Transverse colon (tissue), 4 donors: Measurements from ENCODE around the gene TMEM254. TPM values are rescaled to one million over a fixed set of nuclear protein-coding genes. Genes with fewer than 3 reads are reported as not detected.
"Not testable (repeated sequence)": the region's sequence is repeated elsewhere in the genome, so short reads cannot be mapped to it uniquely, and the experiment has no call there.

ENCODE experiments used
- DNase-seq: peaks from one replicate; pipeline ENCODE4 v3.0.0-alpha.2; 2019
- H3K27ac ChIP-seq, 4 donors: fragments of 200-600 bp; sonication (generic); 2 replicates each; pipeline ENCODE4 v1.5.1; 2016 to 2018; ENCODE audit warnings: inconsistent platforms in 4 of 4
- H3K27me3 ChIP-seq: fragments of 200-600 bp; sonication (generic); 2 replicates; pipeline ENCODE4 v1.5.1; 2017; ENCODE audit warnings: inconsistent platforms
- H3K36me3 ChIP-seq, 4 donors: fragments of 200-600 bp; sonication (generic); 2 replicates each; pipeline ENCODE4 v1.5.1; 2017 to 2019; ENCODE audit warnings: inconsistent platforms in 4 of 4
- H3K4me1 ChIP-seq, 4 donors: fragments of 200-600 bp; sonication (generic); 2 replicates each; pipeline ENCODE4 v1.5.1; 2017 to 2020; ENCODE audit warnings: inconsistent platforms in 4 of 4
- H3K4me3 ChIP-seq, 4 donors: fragments of 200-600 bp; sonication (generic); 1 replicate in 1 of 4; 2 replicates in 3 of 4; pipeline versions ENCODE4 v1.5.1 to v1.6.1; 2017 to 2019; ENCODE audit warnings: inconsistent platforms in 4 of 4
- H3K9me3 ChIP-seq, 2 donors: fragments of 200-600 bp; sonication (generic); 2 replicates each; pipeline ENCODE4 v1.5.1; 2017 to 2019; ENCODE audit warnings: inconsistent platforms in 2 of 2
- EP300 ChIP-seq: sonication (generic); formaldehyde crosslinking; IDR thresholded peaks from one replicate; pipeline ENCODE4 v1.6.1; 2017; ENCODE audit warnings: antibody characterized with exemption, low read depth
- POLR2A ChIP-seq: fragments of 450-650 bp; IDR thresholded peaks from one replicate; pipeline ENCODE4 v1.6.1; 2016; ENCODE audit warnings: antibody characterized with exemption, mild to moderate bottlenecking, moderate library complexity
- POLR2AphosphoS5 ChIP-seq, 3 donors: sonication (generic); formaldehyde crosslinking; IDR thresholded peaks; one replicate each; pipeline ENCODE4 v1.6.1; 2016; ENCODE audit warnings: antibody characterized with exemption in 3 of 3
- WGBS, 2 donors: methylation state at CpG; one replicate each; pipeline ENCODE4 v1.1.5; 2018; ENCODE audit warnings: low coverage in 1 of 2; 5-methylcytosine and 5-hydroxymethylcytosine counted together
- in situ Hi-C, 4 donors: fragments of 200-750 bp; cut with MboI; loops; one replicate each; pipeline versions ENCODE4 v1.15.0 to v1.15.1; 2017; ENCODE audit warnings: low sequenced_read_pairs in 3 of 4, low pct_ligation_motif_present in 1 of 4, low pct_unique_long_range_greater_than_20kb in 1 of 4
- intact Hi-C: fragments of 100-400 bp; cut with DNase I; formaldehyde crosslinking; loops from one replicate; pipeline ENCODE4 v1.15.1; 2023; ENCODE audit warnings: low total_unique reads
- total RNA-seq, 4 donors: library from RNA; depleted of rRNA; stranded (reverse); fragments of >200 nt; gene quantifications; one replicate each; pipeline ENCODE4 v1.1.0, GENCODE V29; 2016
- TF ChIP-seq, protein P1 (sequence below), 5 experiments: fragments of 200-600 bp in 3 of 5; fragments of 450-650 bp in 2 of 5; sonication (generic) in 3 of 5; IDR thresholded peaks; 1 replicate in 2 of 5; 2 replicates in 3 of 5; pipeline ENCODE4 v1.5.1; 2016 to 2017; ENCODE audit warnings: antibody characterized with exemption in 5 of 5, inconsistent platforms in 3 of 5, mild to moderate bottlenecking in 2 of 5, moderate library complexity in 1 of 5

The TMEM254 gene
- total RNA-seq, 4 donors from 2014 or later = 3.0 to 33.7 (median 10.4) TPM

DNA sequence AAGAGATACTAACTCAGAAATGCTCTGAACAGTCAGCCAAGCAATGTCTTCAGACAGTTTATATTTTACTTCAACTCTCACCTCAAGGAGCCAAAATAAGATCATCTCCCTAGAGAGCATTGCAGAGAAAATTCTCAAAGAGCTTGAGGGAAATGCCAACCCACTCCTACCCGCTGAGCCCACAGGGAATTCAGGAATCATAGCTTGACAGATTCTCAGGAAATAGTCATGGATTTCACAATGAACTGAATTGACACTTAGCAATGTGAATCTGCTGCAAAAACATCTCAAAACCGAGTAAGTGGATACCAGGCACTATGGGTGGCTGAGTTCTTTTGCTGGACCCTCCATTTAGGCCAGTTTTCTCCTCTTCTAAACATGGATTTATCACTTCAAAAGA is 44.3 kb downstream of the TMEM254 start:
- Histone ChIP-seq H3K4me1 (no peaks in the 10 kb centered on the region), H3K36me3 (no peaks in the 10 kb centered on the region), H3K27me3 (no peaks in the 10 kb centered on the region), H3K27ac (no peak overlapping the region), H3K4me3 (no peak overlapping the region), H3K9me3 (no peaks in the 10 kb centered on the region)
- intact Hi-C loops = no loop called here
- WGBS, 2 donors = 67 to 69% methylated on average over 1 to 2 of the region's 2 CpGs
- no peak for DNase-seq
- in situ Hi-C loops = loop anchor here in 1 of 4 donors (25.0 kb wide), 1 partner anchor 110 kb away; no protein-coding TSS in a partner anchor
- no peak for TF ChIP-seq POLR2A
- TF ChIP-seq, protein P1, sequence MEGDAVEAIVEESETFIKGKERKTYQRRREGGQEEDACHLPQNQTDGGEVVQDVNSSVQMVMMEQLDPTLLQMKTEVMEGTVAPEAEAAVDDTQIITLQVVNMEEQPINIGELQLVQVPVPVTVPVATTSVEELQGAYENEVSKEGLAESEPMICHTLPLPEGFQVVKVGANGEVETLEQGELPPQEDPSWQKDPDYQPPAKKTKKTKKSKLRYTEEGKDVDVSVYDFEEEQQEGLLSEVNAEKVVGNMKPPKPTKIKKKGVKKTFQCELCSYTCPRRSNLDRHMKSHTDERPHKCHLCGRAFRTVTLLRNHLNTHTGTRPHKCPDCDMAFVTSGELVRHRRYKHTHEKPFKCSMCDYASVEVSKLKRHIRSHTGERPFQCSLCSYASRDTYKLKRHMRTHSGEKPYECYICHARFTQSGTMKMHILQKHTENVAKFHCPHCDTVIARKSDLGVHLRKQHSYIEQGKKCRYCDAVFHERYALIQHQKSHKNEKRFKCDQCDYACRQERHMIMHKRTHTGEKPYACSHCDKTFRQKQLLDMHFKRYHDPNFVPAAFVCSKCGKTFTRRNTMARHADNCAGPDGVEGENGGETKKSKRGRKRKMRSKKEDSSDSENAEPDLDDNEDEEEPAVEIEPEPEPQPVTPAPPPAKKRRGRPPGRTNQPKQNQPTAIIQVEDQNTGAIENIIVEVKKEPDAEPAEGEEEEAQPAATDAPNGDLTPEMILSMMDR (IDR thresholded peaks at IDR 0.05) = no peak

DNA sequence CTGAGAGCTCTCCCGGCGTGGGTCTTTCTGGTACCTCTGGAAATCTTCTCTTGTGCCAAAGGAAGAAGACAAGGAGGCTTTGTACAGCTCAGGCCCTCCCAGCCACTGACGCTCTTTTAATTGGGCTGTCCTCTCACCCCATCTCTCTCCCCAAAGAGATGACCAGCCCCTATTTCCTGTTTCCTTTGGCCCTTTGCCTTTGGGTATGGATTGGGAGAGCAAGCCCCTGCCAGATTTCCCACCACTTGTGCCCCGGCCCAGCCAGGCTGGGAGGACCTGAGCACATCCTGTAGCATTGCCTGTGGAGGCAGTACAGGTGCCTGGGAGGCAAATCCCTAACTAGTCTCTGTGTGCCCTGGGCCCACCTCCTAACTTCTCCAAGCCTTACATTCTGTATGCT is 48.4 kb downstream of the TMEM254 start:
- 44 to 50% methylated on average over 1 to 4 of the region's 4 CpGs for WGBS, 2 donors
- H3K4me1 ChIP-seq = no peaks in the 10 kb centered on the region
- no peak for TF ChIP-seq EP300
- no peak for TF ChIP-seq POLR2AphosphoS5 (IDR thresholded peaks at IDR 0.05)
- H3K27ac ChIP-seq = no peak overlapping the region
- intact Hi-C loops (no loop called here), in situ Hi-C loops (no loop called here)
- peaks cover 12% of the 10 kb centered on the region for H3K27me3 ChIP-seq
- no peak overlapping the region for H3K4me3 ChIP-seq
- no peak for DNase-seq
- H3K36me3 ChIP-seq = no peaks in the 10 kb centered on the region
- H3K9me3 ChIP-seq = no peaks in the 10 kb centered on the region

DNA sequence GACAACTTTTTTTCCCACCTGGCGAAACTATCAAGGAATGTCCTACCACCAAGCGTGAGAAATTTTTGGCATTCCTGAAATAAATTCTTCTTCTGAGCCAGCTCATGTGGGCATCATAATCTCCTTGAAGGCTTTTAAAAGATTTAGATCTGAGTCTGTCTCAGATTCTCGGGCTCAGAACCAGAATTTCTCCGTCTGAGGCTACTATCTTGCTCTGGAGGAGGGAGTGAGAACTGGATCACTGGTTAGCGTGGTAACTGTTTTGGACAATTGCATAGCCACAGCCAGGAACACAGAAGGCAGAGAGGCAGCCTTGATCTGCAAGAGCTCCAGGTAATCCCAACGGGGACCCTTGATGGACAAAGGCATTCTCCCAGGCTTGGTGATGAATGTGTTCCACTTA is 53.0 kb downstream of the TMEM254 start:
- no peak overlapping the region for H3K27ac ChIP-seq
- peaks cover 47% of the 10 kb centered on the region for H3K27me3 ChIP-seq
- intact Hi-C loops (no loop called here), in situ Hi-C loops (no loop called here)
- no peaks in the 10 kb centered on the region for H3K36me3 ChIP-seq
- H3K9me3 ChIP-seq = no peaks in the 10 kb centered on the region
- no peak overlapping the region for H3K4me3 ChIP-seq
- no peak for DNase-seq
- 68 to 84% methylated on average over 4 to 6 of the region's 6 CpGs for WGBS, 2 donors
- TF ChIP-seq, protein P1 (IDR thresholded peaks at IDR 0.05) = no peak
- no peak for TF ChIP-seq POLR2A
- TF ChIP-seq EP300 = no peak
- no peak for TF ChIP-seq POLR2AphosphoS5 (IDR thresholded peaks at IDR 0.05)
- peaks cover 0 to 9% (median 3%) of the 10 kb centered on the region in 4 donors for H3K4me1 ChIP-seq

DNA sequence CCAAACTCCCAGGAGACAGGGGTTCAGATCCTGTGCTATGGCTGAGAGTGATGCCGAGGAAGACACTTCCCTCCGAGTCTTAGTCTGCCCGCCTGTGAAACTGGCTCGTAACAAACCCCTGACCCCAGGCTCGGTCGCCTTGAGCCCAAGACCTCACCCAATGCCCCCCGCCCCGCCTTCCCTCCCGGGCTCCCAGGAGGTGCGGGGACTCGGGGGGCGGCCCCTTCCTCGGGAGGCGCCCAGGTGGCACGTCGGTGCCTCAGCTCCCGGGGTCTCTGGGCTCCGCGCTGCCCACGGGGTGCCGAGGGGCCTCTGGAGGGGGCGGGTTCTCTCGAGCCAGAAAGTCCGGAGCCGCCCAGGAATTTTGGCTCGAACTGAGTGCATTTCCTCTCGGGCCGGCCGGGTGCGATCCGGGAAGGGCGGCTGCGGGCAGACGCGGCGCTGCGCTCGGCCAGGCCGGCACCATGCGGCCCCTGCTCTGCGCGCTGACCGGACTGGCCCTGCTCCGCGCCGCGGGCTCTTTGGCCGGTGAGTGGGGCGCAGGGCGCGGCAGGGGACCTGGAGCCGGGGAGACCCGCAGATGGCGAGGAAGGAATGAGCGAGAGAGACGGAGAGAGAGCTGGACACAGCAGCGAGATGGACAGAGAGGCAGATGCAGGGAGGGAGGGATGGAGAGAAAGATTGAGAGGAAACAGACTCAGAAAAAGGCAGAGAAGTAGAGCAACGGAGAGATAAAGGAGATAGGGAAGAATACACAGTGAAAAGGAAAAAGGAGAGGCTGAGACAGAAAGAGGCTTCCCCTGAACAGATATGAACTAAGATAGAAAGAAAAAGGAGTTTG is 54.1 kb downstream of the TMEM254 start, which contains the start of gene PLAC9:
Gene PLAC9 (plus strand): TSS at position 432 of the 841 bp plus-strand sequence. CDS start 33 bp downstream, at position 465.
- Histone ChIP-seq H3K9me3 (no peaks in the 10 kb centered on the region), H3K36me3 (no peaks in the 10 kb centered on the region), H3K27me3 (peaks cover 56% of the 10 kb centered on the region), H3K4me1 (peaks cover 0 to 9% (median 3%) of the 10 kb centered on the region in 4 donors), H3K27ac (peak within 1 kb of the TSS; percentile 56 to 75 (median 62)), H3K4me3 (peak within 1 kb of the TSS in 3 of 4 donors; percentile 22 to 41 (median 23))
- intact Hi-C loops = no loop called here
- peak in 1 of 3 donors; percentile 7 for TF ChIP-seq POLR2AphosphoS5 (IDR thresholded peaks at IDR 0.05)
- no peak for TF ChIP-seq POLR2A
- DNase-seq = no peak
- 4 to 16% methylated on average over 7 to 54 of the region's 58 CpGs for WGBS, 2 donors
- in situ Hi-C loops = no loop called here

DNA sequence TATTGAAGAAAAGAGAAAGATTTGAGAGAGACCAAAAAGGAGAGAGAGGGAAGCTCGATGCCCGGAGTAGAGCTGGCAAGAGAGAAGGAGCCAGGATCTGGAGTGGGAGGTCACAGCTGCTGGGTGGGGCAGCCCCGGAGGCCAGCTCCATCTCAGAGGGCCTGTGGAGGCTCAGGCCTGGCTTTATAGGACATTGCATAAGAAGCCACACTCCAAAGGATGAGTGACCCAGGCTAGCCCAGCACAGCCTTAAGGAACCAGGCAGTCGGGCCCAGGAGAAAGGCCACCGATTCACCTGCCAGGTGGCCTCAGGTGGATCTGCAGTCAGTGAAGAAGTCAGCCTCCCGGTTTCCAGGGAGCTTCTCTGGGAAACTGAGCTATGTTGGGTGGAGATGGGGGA is 54.7 kb downstream of the TMEM254 start:
- TF ChIP-seq POLR2AphosphoS5 (IDR thresholded peaks at IDR 0.05) (peak in 1 of 3 donors; percentile 22), POLR2A (no peak)
- H3K9me3 ChIP-seq = no peaks in the 10 kb centered on the region
- H3K36me3 ChIP-seq = no peaks in the 10 kb centered on the region
- peak overlapping the region; percentile 56 to 75 (median 62) for H3K27ac ChIP-seq
- H3K4me1 ChIP-seq = peaks cover 0 to 9% (median 3%) of the 10 kb centered on the region in 4 donors
- H3K27me3 ChIP-seq = peaks cover 56% of the 10 kb centered on the region
- WGBS, 2 donors = 34 to 54% methylated on average over 3 to 6 of the region's 6 CpGs
- intact Hi-C loops = no loop called here
- in situ Hi-C loops = no loop called here
- H3K4me3 ChIP-seq = peak overlapping the region in 2 of 4 donors; percentile 23 to 41
- DNase-seq = no peak

DNA sequence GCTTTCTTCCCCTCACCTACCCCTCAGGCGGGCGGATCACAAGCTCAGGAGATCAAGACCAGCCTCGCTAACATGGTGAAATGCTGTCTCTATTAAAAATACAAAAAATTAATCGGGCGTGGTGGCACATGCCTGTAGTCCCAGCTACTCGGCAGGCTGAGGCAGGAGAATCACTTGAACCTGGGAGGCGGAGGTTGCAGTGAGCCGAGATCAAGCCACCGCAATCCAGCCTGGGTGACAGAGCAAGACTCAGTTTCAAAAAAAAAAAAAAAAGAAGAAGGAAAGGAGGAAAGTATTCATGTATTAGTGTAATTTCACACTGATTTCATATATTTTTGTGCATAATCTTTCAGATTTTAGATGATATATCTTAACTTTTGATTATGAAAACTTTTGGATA is 55.2 kb downstream of the TMEM254 start:
- Histone ChIP-seq H3K4me3 (peak overlapping the region in 2 of 4 donors; percentile 23 to 41), H3K27ac (peak overlapping the region; percentile 56 to 75 (median 62)), H3K27me3 (peaks cover 56% of the 10 kb centered on the region)
- DNase-seq, H3K9me3 ChIP-seq, in situ Hi-C loops, H3K4me1 ChIP-seq, intact Hi-C loops, H3K36me3 ChIP-seq: not testable (repeated sequence)
- 73 to 84% methylated on average over 3 to 9 of the region's 9 CpGs for WGBS, 2 donors
